GM13977 (cell line): ENCODE results near the gene ARID5B.
"Not testable (repeated sequence)": the region's sequence is repeated elsewhere in the genome, so short reads cannot be mapped to it uniquely, and the experiment has no call there.

Experiments
- DNase-seq: peaks from one replicate; pipeline ENCODE4 v3.0.0; 2012; ENCODE audit warnings: low spot score
- CTCF ChIP-seq: IDR thresholded peaks from 2 replicates; pipeline ENCODE4 v1.5.1; 2012; ENCODE audit warnings: mild to moderate bottlenecking, control low read depth; ENCODE audit not compliant: insufficient read depth; ENCODE audit errors: extremely low read depth, missing control alignments
- in situ Hi-C: fragments of 300-500 bp; cut with MboI; formaldehyde crosslinking; loops from one replicate; pipeline ENCODE4 v1.12.0; 2022; ENCODE audit warnings: low sequenced_read_pairs, low pct_unique_long_range_greater_than_20kb, mixed read lengths, inconsistent platforms; ENCODE audit not compliant: unreplicated experiment

ARID5B gene

GRCh38 chr10:61860964-61861758 is 40.3 kb upstream of the ARID5B start:
- no peak for TF ChIP-seq CTCF
- in situ Hi-C loops: no loop called here
- no peak for DNase-seq

- TF ChIP-seq CTCF: no peak
- in situ Hi-C loops: no loop called here
- DNase-seq: no peak
These were observed 37.5 kb upstream of the ARID5B start for GRCh38 chr10:61863981-61864380.

- no peak for TF ChIP-seq CTCF
- DNase-seq: no peak
- in situ Hi-C loops: no loop called here
These were observed 34.7 kb upstream of the ARID5B start for GRCh38 chr10:61866700-61867368.

- in situ Hi-C loops, DNase-seq: not testable (repeated sequence)
These were observed 34.1 kb upstream of the ARID5B start for GRCh38 chr10:61867374-61867773.

- DNase-seq, in situ Hi-C loops: not testable (repeated sequence)
- TF ChIP-seq CTCF: peak; percentile 26
These were observed 33.7 kb upstream of the ARID5B start for GRCh38 chr10:61867817-61868216.

GRCh38 chr10:61869041-61869675 is 32.3 kb upstream of the ARID5B start:
- in situ Hi-C loops: no loop called here
- no peak for DNase-seq
- TF ChIP-seq CTCF: no peak
